Caco-2 (cell line): ENCODE measurements around the gene GPR151. TPM values are rescaled to one million over a fixed set of nuclear protein-coding genes. Genes with fewer than 3 reads are reported as not detected.

ENCODE experiments used
- BruUV-seq: library from RNA; stranded (reverse); fragments of 400-500 nt; replicated peaks from 2 replicates; lab custom pipeline; 2021; lab: Mats Ljungman, UMichigan
- CTCF ChIA-PET: fragments of 300-600 bp; sonication (Branson Sonifier 250); formaldehyde crosslinking; loops from one replicate; lab custom pipeline; 2022; ENCODE audit warnings: antibody characterized with exemption; lab: Charles Lee
- POLR2A ChIA-PET: fragments of 300-600 bp; sonication (Branson Sonifier 250); formaldehyde crosslinking; loops from one replicate; lab custom pipeline; 2022; ENCODE audit warnings: antibody characterized with exemption; lab: Charles Lee
- DNase-seq, 2 experiments: peaks; one replicate each; pipeline versions ENCODE4 v3.0.0 to v3.0.0-alpha.2; 2020 to 2022
- H3K27me3 ChIP-seq: replicated peaks from 2 replicates; pipeline ENCODE4 v1.6.0; 2011; ENCODE audit warnings: low read length; ENCODE audit not compliant: control insufficient read depth, insufficient read depth
- H3K36me3 ChIP-seq: 2 replicates; pipeline ENCODE4 v1.5.1; 2011; ENCODE audit warnings: low read length; ENCODE audit not compliant: control insufficient read depth, insufficient read depth
- H3K4me1 ChIP-seq: fragments of 250-450 bp; sonication (Bioruptor Pico); 2 replicates; pipeline ENCODE4 v1.5.1; 2020; ENCODE audit warnings: mild to moderate bottlenecking
- H3K4me3 ChIP-seq: 2 replicates; pipeline ENCODE4 v1.5.1; 2011; ENCODE audit warnings: low read depth, mild to moderate bottlenecking, control low read depth, low read length
- H3K9me3 ChIP-seq: fragments of 250-450 bp; sonication (Bioruptor Pico); 2 replicates; pipeline ENCODE4 v1.5.1; 2020; ENCODE audit warnings: mild to moderate bottlenecking, moderate library complexity
- H3K27ac Mint-ChIP-seq: one replicate; pipeline ENCODE4 v1.8.0; 2022; ENCODE audit warnings: mixed read lengths; ENCODE audit not compliant: unreplicated experiment
- H3K27me3 Mint-ChIP-seq: one replicate; pipeline ENCODE4 v1.8.0; 2022; ENCODE audit warnings: mixed read lengths; ENCODE audit not compliant: insufficient read depth, unreplicated experiment
- H3K36me3 Mint-ChIP-seq: one replicate; pipeline ENCODE4 v1.8.0; 2022; ENCODE audit warnings: mild to moderate bottlenecking, mixed read lengths; ENCODE audit not compliant: insufficient read depth, unreplicated experiment
- H3K4me1 Mint-ChIP-seq: one replicate; pipeline ENCODE4 v1.8.0; 2022; ENCODE audit warnings: low read depth, mixed read lengths; ENCODE audit not compliant: unreplicated experiment
- H3K4me3 Mint-ChIP-seq: one replicate; pipeline ENCODE4 v1.8.0; 2022; ENCODE audit warnings: mild to moderate bottlenecking, moderate library complexity, mixed read lengths; ENCODE audit not compliant: unreplicated experiment
- H3K9me3 Mint-ChIP-seq: one replicate; pipeline ENCODE4 v1.8.0; 2022; ENCODE audit warnings: mixed read lengths; ENCODE audit not compliant: unreplicated experiment
- intact Hi-C: fragments of 100-400 bp; cut with micrococcal nuclease; formaldehyde crosslinking; loops from one replicate; pipeline ENCODE4 v1.10.0; 2022; ENCODE audit not compliant: unreplicated experiment
- total RNA-seq: library from RNA; stranded (reverse); gene quantifications from 2 replicates; pipeline ENCODE4 v1.2.3, GENCODE V29; 2022
- TF ChIP-seq, protein P1 (sequence below), 2 experiments: fragments of 200-600 bp in 1 of 2; IDR thresholded peaks; 1 replicate in 1 of 2; 2 replicates in 1 of 2; pipeline versions ENCODE4 v1.5.1 to v1.8.0; 2011 to 2022; ENCODE audit warnings: antibody characterized with exemption in 1 of 2, control low read depth in 1 of 2, inconsistent platforms in 1 of 2, low read depth in 1 of 2, low read length in 1 of 2, mild to moderate bottlenecking in 1 of 2, moderate library complexity in 1 of 2; ENCODE audit not compliant: insufficient read depth in 1 of 2, severe bottlenecking in 1 of 2, unreplicated experiment in 1 of 2

GPR151 gene
- total RNA-seq, 1 experiment from 2014 or later = not detected

DNA sequence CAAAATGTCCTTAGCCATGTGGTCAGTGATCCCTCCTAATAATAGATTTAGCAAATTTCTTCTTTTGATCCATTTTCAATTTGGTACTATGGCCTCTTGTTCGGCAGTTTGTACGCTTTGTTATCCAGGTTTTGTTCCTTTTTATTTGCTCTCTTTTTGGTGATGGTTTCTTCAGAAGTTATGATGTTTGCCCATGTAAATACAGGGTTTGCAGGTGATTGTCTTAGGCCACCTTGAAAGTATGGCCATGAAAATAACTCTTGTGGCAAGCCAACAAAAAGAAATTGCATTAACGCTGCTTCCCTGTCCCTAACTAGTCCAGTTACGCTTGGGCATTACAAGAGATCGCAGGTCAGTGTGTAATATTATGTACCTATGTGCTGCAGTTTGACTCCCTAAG lies 8.6 kb downstream of the GPR151 start:
- no TSS peak for BruUV-seq
- H3K36me3 Mint-ChIP-seq = peaks cover 83% of the 10 kb centered on the region
- TF ChIP-seq, protein P1, sequence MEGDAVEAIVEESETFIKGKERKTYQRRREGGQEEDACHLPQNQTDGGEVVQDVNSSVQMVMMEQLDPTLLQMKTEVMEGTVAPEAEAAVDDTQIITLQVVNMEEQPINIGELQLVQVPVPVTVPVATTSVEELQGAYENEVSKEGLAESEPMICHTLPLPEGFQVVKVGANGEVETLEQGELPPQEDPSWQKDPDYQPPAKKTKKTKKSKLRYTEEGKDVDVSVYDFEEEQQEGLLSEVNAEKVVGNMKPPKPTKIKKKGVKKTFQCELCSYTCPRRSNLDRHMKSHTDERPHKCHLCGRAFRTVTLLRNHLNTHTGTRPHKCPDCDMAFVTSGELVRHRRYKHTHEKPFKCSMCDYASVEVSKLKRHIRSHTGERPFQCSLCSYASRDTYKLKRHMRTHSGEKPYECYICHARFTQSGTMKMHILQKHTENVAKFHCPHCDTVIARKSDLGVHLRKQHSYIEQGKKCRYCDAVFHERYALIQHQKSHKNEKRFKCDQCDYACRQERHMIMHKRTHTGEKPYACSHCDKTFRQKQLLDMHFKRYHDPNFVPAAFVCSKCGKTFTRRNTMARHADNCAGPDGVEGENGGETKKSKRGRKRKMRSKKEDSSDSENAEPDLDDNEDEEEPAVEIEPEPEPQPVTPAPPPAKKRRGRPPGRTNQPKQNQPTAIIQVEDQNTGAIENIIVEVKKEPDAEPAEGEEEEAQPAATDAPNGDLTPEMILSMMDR (IDR thresholded peaks at IDR 0.05; ENCODE audit: insufficient read depth in 1 of 2, low read depth in 1 of 2, low read length in 1 of 2, severe bottlenecking in 1 of 2, unreplicated experiment in 1 of 2) = no peak
- peaks cover 5% of the 10 kb centered on the region; the same call in 1 of the 2 replicates for H3K36me3 ChIP-seq
- H3K4me3 Mint-ChIP-seq = no peak overlapping the region
- POLR2A ChIA-PET = no interaction called here
- CTCF ChIA-PET = no interaction called here
- H3K27me3 Mint-ChIP-seq = no peaks in the 10 kb centered on the region
- H3K4me1 Mint-ChIP-seq = peaks cover 5% of the 10 kb centered on the region
- no peak for DNase-seq
- no peak overlapping the region for H3K4me3 ChIP-seq
- intact Hi-C loops = no loop called here
- H3K4me1 ChIP-seq = 0 out of 2 replicates have a peak, but pooled peaks cover 5% of the 10 kb centered on the region
- no peak overlapping the region for H3K27ac Mint-ChIP-seq
- no peaks in the 10 kb centered on the region for H3K9me3 ChIP-seq
- H3K27me3 ChIP-seq = no peaks in the 10 kb centered on the region
- H3K9me3 Mint-ChIP-seq = no peaks in the 10 kb centered on the region

DNA sequence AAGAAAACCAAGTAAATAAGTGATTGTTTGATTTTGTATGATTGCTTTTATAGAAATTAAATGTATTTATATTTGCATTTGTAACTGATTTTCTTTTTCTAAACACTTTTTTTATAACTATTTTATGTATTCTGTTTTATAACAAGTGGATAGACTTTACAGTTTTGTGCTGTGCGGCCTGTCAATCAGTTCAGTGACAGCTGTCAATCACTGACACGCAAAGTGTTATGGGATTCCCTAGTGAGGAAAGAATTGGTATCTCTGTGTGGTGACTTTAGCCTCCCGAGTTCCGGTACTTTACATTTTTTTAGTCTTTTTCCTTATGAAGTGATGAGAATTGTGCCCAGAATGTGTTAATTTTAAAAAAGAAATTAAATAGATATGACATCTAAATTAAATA lies 16.3 kb downstream of the GPR151 start:
- no peak for DNase-seq
- Histone ChIP-seq H3K36me3 (peaks cover 5% of the 10 kb centered on the region), H3K4me1 (no peaks in the 10 kb centered on the region), H3K27me3 (no peaks in the 10 kb centered on the region), H3K4me3 (no peak overlapping the region), H3K9me3 (no peaks in the 10 kb centered on the region)
- Mint-ChIP-seq H3K27ac (no peak overlapping the region), H3K9me3 (no peaks in the 10 kb centered on the region), H3K4me1 (no peaks in the 10 kb centered on the region), H3K36me3 (peaks cover 44% of the 10 kb centered on the region), H3K27me3 (no peaks in the 10 kb centered on the region), H3K4me3 (no peak overlapping the region)
- CTCF ChIA-PET = no interaction called here
- BruUV-seq = no TSS peak
- POLR2A ChIA-PET = no interaction called here
- TF ChIP-seq, protein P1 (IDR thresholded peaks at IDR 0.05; ENCODE audit: insufficient read depth in 1 of 2, low read depth in 1 of 2, low read length in 1 of 2, severe bottlenecking in 1 of 2, unreplicated experiment in 1 of 2) = no peak
- intact Hi-C loops = no loop called here

DNA sequence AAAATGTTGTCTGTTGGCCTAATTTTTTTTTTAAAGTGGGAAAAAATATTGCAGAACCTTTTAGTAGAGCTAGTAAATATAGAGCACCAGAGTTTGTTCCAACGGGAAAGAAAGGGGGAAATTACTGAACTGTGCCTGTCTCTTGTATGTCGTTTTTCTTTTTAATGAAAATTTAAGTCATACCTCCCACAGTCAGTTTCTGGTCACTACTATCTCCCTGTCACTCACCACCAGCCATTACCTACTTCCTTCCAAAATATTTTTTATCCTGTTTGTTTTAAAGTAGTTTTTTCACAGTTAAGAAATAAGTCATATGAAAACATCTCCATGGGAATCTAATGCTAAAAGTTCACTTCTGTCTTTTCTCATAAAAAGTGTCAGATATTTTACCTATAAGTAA lies 21.3 kb downstream of the GPR151 start:
- H3K4me3 Mint-ChIP-seq = no peak overlapping the region
- CTCF ChIA-PET = no interaction called here

More for the DNA sequence above, 21.3 kb downstream of the GPR151 start:
- H3K4me1 ChIP-seq = no peaks in the 10 kb centered on the region
- POLR2A ChIA-PET = no interaction called here
- intact Hi-C loops = no loop called here
- H3K36me3 ChIP-seq = peaks cover 2% of the 10 kb centered on the region
- H3K9me3 Mint-ChIP-seq = no peaks in the 10 kb centered on the region
- TF ChIP-seq, protein P1 (IDR thresholded peaks at IDR 0.05; ENCODE audit: insufficient read depth in 1 of 2, low read depth in 1 of 2, low read length in 1 of 2, severe bottlenecking in 1 of 2, unreplicated experiment in 1 of 2) = no peak
- H3K27me3 Mint-ChIP-seq = no peaks in the 10 kb centered on the region
- H3K27me3 ChIP-seq = no peaks in the 10 kb centered on the region
- BruUV-seq = no TSS peak
- H3K4me3 ChIP-seq = no peak overlapping the region
- no peaks in the 10 kb centered on the region for H3K4me1 Mint-ChIP-seq
- H3K36me3 Mint-ChIP-seq = peaks cover 46% of the 10 kb centered on the region
- no peak for DNase-seq
- no peaks in the 10 kb centered on the region for H3K9me3 ChIP-seq
- H3K27ac Mint-ChIP-seq = no peak overlapping the region
